OCI-LY7 (cell line): ENCODE measurements around the gene TP53AIP1. TPM values are rescaled to one million over a fixed set of nuclear protein-coding genes. Genes with fewer than 3 reads are reported as not detected.

ENCODE experiments used
- BruUV-seq: library from RNA; stranded (reverse); fragments of 400-500 nt; replicated peaks from 2 replicates; lab custom pipeline; 2021; lab: Mats Ljungman, UMichigan
- CTCF ChIA-PET: fragments of 300-600 bp; sonication (Branson Sonifier 250); formaldehyde crosslinking; loops from one replicate; lab custom pipeline; 2022; ENCODE audit warnings: antibody characterized with exemption; ENCODE audit not compliant: unreplicated experiment; lab: Charles Lee
- POLR2A ChIA-PET: fragments of 300-600 bp; sonication (Branson Sonifier 250); formaldehyde crosslinking; loops from one replicate; lab custom pipeline; 2022; ENCODE audit warnings: antibody characterized with exemption; lab: Charles Lee
- DNase-seq: peaks from one replicate; pipeline ENCODE4 v3.0.0-alpha.2; 2015; ENCODE audit warnings: low spot score
- H2AFZ ChIP-seq: fragments of 200-600 bp; sonication (generic), shearing (Covaris generic); 2 replicates; pipeline ENCODE4 v1.6.1; 2014; ENCODE audit warnings: mild to moderate bottlenecking, antibody characterized with exemption, low read length, moderate library complexity
- H3K27ac ChIP-seq: fragments of 200-600 bp; sonication (generic); 2 replicates; pipeline ENCODE4 v1.5.1; 2014; ENCODE audit warnings: mixed run types, low read depth, mild to moderate bottlenecking, moderate library complexity, low read length, inconsistent platforms; ENCODE audit not compliant: poor library complexity, severe bottlenecking
- H3K36me3 ChIP-seq: fragments of 200-600 bp; sonication (generic); 2 replicates; pipeline ENCODE4 v1.6.1; 2014; ENCODE audit warnings: mild to moderate bottlenecking, antibody characterized with exemption, low read length, moderate library complexity, mixed read lengths; ENCODE audit not compliant: insufficient read depth
- H3K4me1 ChIP-seq: fragments of 200-600 bp; sonication (generic); 2 replicates; pipeline ENCODE4 v1.5.1; 2014; ENCODE audit warnings: mild to moderate bottlenecking, low read length; ENCODE audit not compliant: insufficient read depth, poor library complexity, severe bottlenecking
- H3K4me2 ChIP-seq: fragments of 200-600 bp; sonication (generic); 2 replicates; pipeline ENCODE4 v1.6.1; 2014; ENCODE audit warnings: mild to moderate bottlenecking, low read length
- H3K4me3 ChIP-seq: fragments of 200-600 bp; sonication (generic); 2 replicates; pipeline ENCODE4 v1.5.1; 2014; ENCODE audit warnings: mild to moderate bottlenecking, low read depth, low read length; ENCODE audit not compliant: poor library complexity, severe bottlenecking
- H3K79me2 ChIP-seq: fragments of 200-600 bp; sonication (generic); 2 replicates; pipeline ENCODE4 v1.6.1; 2016; ENCODE audit warnings: low read depth, mild to moderate bottlenecking, low read length, moderate library complexity, mixed read lengths; ENCODE audit not compliant: insufficient read depth
- H3K9me2 ChIP-seq: fragments of 200-600 bp; sonication (generic); 2 replicates; pipeline ENCODE4 v1.6.1; 2016; ENCODE audit warnings: mild to moderate bottlenecking, low read length, mixed read lengths; ENCODE audit not compliant: insufficient read depth
- H3K9me3 ChIP-seq: fragments of 200-600 bp; sonication (generic); 2 replicates; pipeline ENCODE4 v1.6.1; 2014; ENCODE audit warnings: mild to moderate bottlenecking, mixed run types, low read length, mixed read lengths
- H4K20me1 ChIP-seq: fragments of 200-600 bp; sonication (generic); 2 replicates; pipeline ENCODE4 v1.6.1; 2014; ENCODE audit warnings: mild to moderate bottlenecking, antibody characterized with exemption, low read length, moderate library complexity, mixed read lengths; ENCODE audit not compliant: insufficient read depth
- CTCF ChIP-seq: fragments of 200-600 bp; sonication (generic); conservative IDR thresholded peaks from 2 replicates; pipeline ENCODE4 v1.5.1; 2014; ENCODE audit warnings: mild to moderate bottlenecking, antibody characterized with exemption, low read length, moderate library complexity, mixed read lengths
- EZH2phosphoT487 ChIP-seq: fragments of 200-600 bp; sonication (generic); IDR thresholded peaks from 2 replicates; pipeline ENCODE4 v1.6.1; 2018; ENCODE audit warnings: low read depth, borderline replicate concordance, mild to moderate bottlenecking, mixed run types, antibody characterized with exemption, low read length, moderate library complexity, mixed read lengths
- intact Hi-C: fragments of 100-400 bp; cut with micrococcal nuclease; formaldehyde crosslinking; loops from one replicate; pipeline ENCODE4 v1.10.0; 2022; ENCODE audit not compliant: unreplicated experiment
- total RNA-seq, 2 experiments: library from RNA; depleted of rRNA in 1 of 2; stranded (reverse); fragments of >200 nt in 1 of 2; shearing (Covaris generic) in 1 of 2; gene quantifications; 2 replicates each; pipeline ENCODE4 v1.2.3, GENCODE V29; 2014 to 2022

The TP53AIP1 gene
- total RNA-seq, 2 experiments from 2014 or later, result not detected

GRCh38 chr11:128917144-128917724 lies 25.4 kb downstream of the TP53AIP1 start:
- no peak for DNase-seq
- no peaks in the 10 kb centered on the region for H3K79me2 ChIP-seq
- TF ChIP-seq CTCF, result no peak
- TF ChIP-seq EZH2phosphoT487, result no peak
- no peak overlapping the region for H3K4me3 ChIP-seq
- H3K27ac ChIP-seq, result no peak overlapping the region
- H3K9me3 ChIP-seq, result no peaks in the 10 kb centered on the region
- ChIA-PET CTCF (no interaction called here), POLR2A (no interaction called here)
- no TSS peak for BruUV-seq
- H3K36me3 ChIP-seq, result no peaks in the 10 kb centered on the region
- no peak overlapping the region for H2AFZ ChIP-seq
- no peaks in the 10 kb centered on the region for H3K4me1 ChIP-seq
- H4K20me1 ChIP-seq, result no peaks in the 10 kb centered on the region
- intact Hi-C loops, result no loop called here
- no peak overlapping the region for H3K4me2 ChIP-seq
- H3K9me2 ChIP-seq, result no peaks in the 10 kb centered on the region

- Histone ChIP-seq H3K4me2 (no peak overlapping the region), H3K4me1 (no peaks in the 10 kb centered on the region), H3K79me2 (no peaks in the 10 kb centered on the region), H3K36me3 (no peaks in the 10 kb centered on the region), H3K27ac (no peak overlapping the region), H4K20me1 (no peaks in the 10 kb centered on the region), H3K4me3 (no peak overlapping the region), H3K9me3 (no peaks in the 10 kb centered on the region), H2AFZ (no peak overlapping the region), H3K9me2 (no peaks in the 10 kb centered on the region)
- TF ChIP-seq EZH2phosphoT487 (no peak), CTCF (no peak)
- no peak for DNase-seq
- no TSS peak for BruUV-seq
- intact Hi-C loops, result no loop called here
- ChIA-PET POLR2A (no interaction called here), CTCF (no interaction called here)
These were observed 26.0 kb downstream of the TP53AIP1 start for GRCh38 chr11:128916681-128917080.

- DNase-seq, result no peak
- Histone ChIP-seq H3K9me2 (no peaks in the 10 kb centered on the region), H4K20me1 (no peaks in the 10 kb centered on the region), H3K79me2 (no peaks in the 10 kb centered on the region), H3K4me1 (no peaks in the 10 kb centered on the region), H3K4me2 (no peak overlapping the region), H3K27ac (no peak overlapping the region), H3K4me3 (no peak overlapping the region), H2AFZ (no peak overlapping the region), H3K9me3 (no peaks in the 10 kb centered on the region), H3K36me3 (no peaks in the 10 kb centered on the region)
- TF ChIP-seq EZH2phosphoT487, result no peak
- TF ChIP-seq CTCF, result no peak
- POLR2A ChIA-PET, result no interaction called here
- CTCF ChIA-PET, result no interaction called here
- intact Hi-C loops, result no loop called here
- BruUV-seq, result no TSS peak
These were observed 26.6 kb downstream of the TP53AIP1 start for GRCh38 chr11:128916037-128916572.
